ENCODE measurements around the gene CBX6. TPM values are rescaled to one million over a fixed set of nuclear protein-coding genes. Genes with fewer than 3 reads are reported as not detected.
A peak's percentile ranks its signal among the peaks of the same experiment; 100 is the strongest.

Gene CBX6
- total RNA-seq, 1 donor from 2014 or later = 11.0 TPM

DNA sequence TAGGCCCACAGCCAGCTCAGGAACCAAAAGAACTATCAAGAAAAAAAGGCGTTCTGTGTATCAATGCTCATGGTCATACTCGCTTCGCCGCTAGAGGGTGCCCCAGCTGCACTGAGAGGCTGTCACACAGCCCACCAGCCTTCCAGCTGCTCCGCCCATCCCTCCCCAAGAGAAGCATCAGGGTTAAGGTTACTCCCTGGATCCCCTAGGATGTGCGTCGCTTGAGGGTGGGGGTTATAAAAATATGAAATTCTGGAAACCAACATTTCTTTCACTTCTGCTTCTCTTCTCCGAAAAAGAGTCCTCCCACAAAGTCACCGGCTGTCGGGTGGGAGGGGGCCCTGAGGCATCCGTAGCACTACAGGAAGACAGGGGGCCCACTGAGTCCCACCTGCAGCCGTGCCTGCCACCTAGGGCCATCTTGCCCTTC lies 1.7 kb downstream of the CBX6 start:
- H3K4me3 Mint-ChIP-seq (ENCODE audit: unreplicated experiment) = peak overlapping the region; percentile 67
- H3K9me3 Mint-ChIP-seq (ENCODE audit: unreplicated experiment) = no peaks in the 10 kb centered on the region
- H3K4me1 Mint-ChIP-seq (ENCODE audit: unreplicated experiment) = peaks cover 4% of the 10 kb centered on the region
- no peak overlapping the region for H3K27ac Mint-ChIP-seq (ENCODE audit: unreplicated experiment)
- H3K36me3 Mint-ChIP-seq (ENCODE audit: low read depth, unreplicated experiment) = peaks cover 5% of the 10 kb centered on the region
- peak; percentile 91 for DNase-seq (ENCODE audit: low spot score)
- peaks cover 19% of the 10 kb centered on the region for H3K27me3 Mint-ChIP-seq (ENCODE audit: unreplicated experiment)
- TF ChIP-seq, protein P1, sequence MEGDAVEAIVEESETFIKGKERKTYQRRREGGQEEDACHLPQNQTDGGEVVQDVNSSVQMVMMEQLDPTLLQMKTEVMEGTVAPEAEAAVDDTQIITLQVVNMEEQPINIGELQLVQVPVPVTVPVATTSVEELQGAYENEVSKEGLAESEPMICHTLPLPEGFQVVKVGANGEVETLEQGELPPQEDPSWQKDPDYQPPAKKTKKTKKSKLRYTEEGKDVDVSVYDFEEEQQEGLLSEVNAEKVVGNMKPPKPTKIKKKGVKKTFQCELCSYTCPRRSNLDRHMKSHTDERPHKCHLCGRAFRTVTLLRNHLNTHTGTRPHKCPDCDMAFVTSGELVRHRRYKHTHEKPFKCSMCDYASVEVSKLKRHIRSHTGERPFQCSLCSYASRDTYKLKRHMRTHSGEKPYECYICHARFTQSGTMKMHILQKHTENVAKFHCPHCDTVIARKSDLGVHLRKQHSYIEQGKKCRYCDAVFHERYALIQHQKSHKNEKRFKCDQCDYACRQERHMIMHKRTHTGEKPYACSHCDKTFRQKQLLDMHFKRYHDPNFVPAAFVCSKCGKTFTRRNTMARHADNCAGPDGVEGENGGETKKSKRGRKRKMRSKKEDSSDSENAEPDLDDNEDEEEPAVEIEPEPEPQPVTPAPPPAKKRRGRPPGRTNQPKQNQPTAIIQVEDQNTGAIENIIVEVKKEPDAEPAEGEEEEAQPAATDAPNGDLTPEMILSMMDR (IDR thresholded peaks at IDR 0.05; ENCODE audit: unreplicated experiment) = peak; percentile 88

DNA sequence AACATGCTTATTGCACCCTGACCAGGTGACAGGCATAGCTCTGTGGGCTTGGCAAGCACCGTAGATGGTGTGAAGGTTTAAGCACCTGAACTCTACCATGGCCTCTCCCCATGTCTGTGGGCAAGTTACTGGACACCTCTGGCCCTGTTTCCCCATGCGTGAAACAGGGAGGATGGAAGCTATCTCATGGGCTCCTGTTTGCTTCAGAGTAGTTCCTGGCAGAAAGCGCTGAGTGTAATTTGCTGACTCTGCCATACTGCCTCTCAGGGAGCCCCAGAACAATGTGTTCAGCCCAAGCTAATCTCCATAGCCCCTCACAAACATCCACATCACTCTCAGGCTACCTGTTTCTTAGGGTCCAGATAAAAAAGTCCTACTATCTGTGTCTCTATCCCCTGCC lies 2.4 kb downstream of the CBX6 start:
- Mint-ChIP-seq H3K4me1 (ENCODE audit: unreplicated experiment) (peaks cover 4% of the 10 kb centered on the region), H3K9me3 (ENCODE audit: unreplicated experiment) (no peaks in the 10 kb centered on the region), H3K27me3 (ENCODE audit: unreplicated experiment) (peaks cover 16% of the 10 kb centered on the region), H3K4me3 (ENCODE audit: unreplicated experiment) (no peak overlapping the region), H3K27ac (ENCODE audit: unreplicated experiment) (peak overlapping the region; percentile 5), H3K36me3 (ENCODE audit: low read depth, unreplicated experiment) (peaks cover 5% of the 10 kb centered on the region)
- DNase-seq (ENCODE audit: low spot score) = no peak
- TF ChIP-seq, protein P1 (IDR thresholded peaks at IDR 0.05; ENCODE audit: unreplicated experiment) = no peak

- no peak overlapping the region for H3K27ac Mint-ChIP-seq (ENCODE audit: unreplicated experiment)
- TF ChIP-seq, protein P1 (IDR thresholded peaks at IDR 0.05; ENCODE audit: unreplicated experiment) = peak; percentile 85
- H3K4me1 Mint-ChIP-seq (ENCODE audit: unreplicated experiment) = peaks cover 4% of the 10 kb centered on the region
- no peaks in the 10 kb centered on the region for H3K9me3 Mint-ChIP-seq (ENCODE audit: unreplicated experiment)
- H3K4me3 Mint-ChIP-seq (ENCODE audit: unreplicated experiment) = no peak overlapping the region
- H3K27me3 Mint-ChIP-seq (ENCODE audit: unreplicated experiment) = peaks cover 17% of the 10 kb centered on the region
- peaks cover 5% of the 10 kb centered on the region for H3K36me3 Mint-ChIP-seq (ENCODE audit: low read depth, unreplicated experiment)
- peak; percentile 93 for DNase-seq (ENCODE audit: low spot score)
Observed at GRCh38 chr22:38868886-38869381, 3.1 kb downstream of the CBX6 start.

- Mint-ChIP-seq H3K36me3 (ENCODE audit: low read depth, unreplicated experiment) (peaks cover 3% of the 10 kb centered on the region), H3K9me3 (ENCODE audit: unreplicated experiment) (no peaks in the 10 kb centered on the region), H3K27me3 (ENCODE audit: unreplicated experiment) (peaks cover 17% of the 10 kb centered on the region), H3K27ac (ENCODE audit: unreplicated experiment) (no peak overlapping the region), H3K4me1 (ENCODE audit: unreplicated experiment) (peaks cover 2% of the 10 kb centered on the region), H3K4me3 (ENCODE audit: unreplicated experiment) (no peak overlapping the region)
- TF ChIP-seq, protein P1 (IDR thresholded peaks at IDR 0.05; ENCODE audit: unreplicated experiment) = no peak
- DNase-seq (ENCODE audit: low spot score) = no peak
Observed at GRCh38 chr22:38868286-38868721, 3.7 kb downstream of the CBX6 start.

DNA sequence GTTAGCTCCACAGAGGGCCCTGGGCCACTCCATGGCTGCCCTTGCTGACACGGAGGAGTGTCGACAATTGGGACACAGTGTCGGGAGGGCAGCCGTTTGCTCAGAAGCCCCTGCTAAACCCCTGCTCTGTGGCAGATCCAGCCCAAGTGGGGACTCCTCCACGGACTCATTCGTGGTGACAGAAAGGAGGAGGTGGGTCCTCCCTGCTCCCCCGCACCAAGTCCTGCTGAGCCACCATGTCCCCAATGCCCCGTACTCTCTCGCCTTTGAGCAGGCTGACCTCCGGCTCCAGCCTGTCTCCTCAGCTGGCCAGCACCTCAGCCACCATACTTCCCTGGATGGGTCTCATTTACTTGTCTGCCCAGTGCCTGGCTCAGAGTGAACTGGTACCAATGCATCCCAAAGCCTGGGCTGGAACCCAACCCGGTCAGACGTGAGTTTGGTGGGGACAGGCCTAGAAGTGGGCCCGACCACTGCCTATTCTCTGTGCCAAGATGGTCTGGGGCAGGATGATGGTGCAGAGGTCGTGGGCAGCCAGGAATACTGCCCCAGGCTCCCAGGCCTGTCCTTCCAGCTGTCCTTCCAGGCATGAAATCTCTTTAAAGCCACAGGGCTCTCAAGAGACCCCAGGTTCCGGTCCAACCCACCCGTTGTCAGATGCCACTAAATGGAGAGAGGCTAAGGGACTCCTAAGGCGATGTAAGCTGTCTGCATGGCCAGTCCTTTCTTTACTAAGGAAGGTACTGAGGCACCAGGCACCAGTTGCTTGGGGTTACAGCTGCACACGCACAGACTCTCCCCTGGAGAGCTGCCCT lies 4.3 kb downstream of the CBX6 start:
- Mint-ChIP-seq H3K9me3 (ENCODE audit: unreplicated experiment) (no peaks in the 10 kb centered on the region), H3K4me3 (ENCODE audit: unreplicated experiment) (no peak overlapping the region), H3K36me3 (ENCODE audit: low read depth, unreplicated experiment) (no peaks in the 10 kb centered on the region), H3K27ac (ENCODE audit: unreplicated experiment) (no peak overlapping the region), H3K27me3 (ENCODE audit: unreplicated experiment) (peaks cover 13% of the 10 kb centered on the region), H3K4me1 (ENCODE audit: unreplicated experiment) (no peaks in the 10 kb centered on the region)
- DNase-seq (ENCODE audit: low spot score) = no peak
- TF ChIP-seq, protein P1 (IDR thresholded peaks at IDR 0.05; ENCODE audit: unreplicated experiment) = no peak

Data from endothelial cell (in vitro differentiated cells).